Activated CD8-positive, alpha-beta T cell treated with anti-CD3 and anti-CD28 coated beads for 36 hours (primary cell): ENCODE results near the gene CDK11B. TPM values are rescaled to one million over a fixed set of nuclear protein-coding genes. Genes with fewer than 3 reads are reported as not detected.

Source experiments
- ATAC-seq: fragments of 200-7000 bp; cut with Tn5 transposase; one replicate; pipeline ENCODE4 v1.10.0; 2021; ENCODE audit warnings: mild to moderate bottlenecking, moderate library complexity
- CTCF ChIA-PET: fragments of 350-600 bp; sonication (Branson Sonifier 250); formaldehyde crosslinking; loops from one replicate; lab custom pipeline; 2021; ENCODE audit warnings: antibody characterized with exemption; lab: Charles Lee
- POLR2A ChIA-PET: fragments of 350-600 bp; sonication (Branson Sonifier 250); formaldehyde crosslinking; loops from one replicate; lab custom pipeline; 2021; ENCODE audit warnings: antibody characterized with exemption; lab: Charles Lee
- DNase-seq: peaks from one replicate; pipeline ENCODE4 v3.0.0-alpha.2; 2020
- H3K27ac Mint-ChIP-seq: one replicate; pipeline ENCODE4 v1.8.0; 2021; ENCODE audit warnings: mild to moderate bottlenecking, mixed read lengths
- H3K27me3 Mint-ChIP-seq: one replicate; pipeline ENCODE4 v1.8.0; 2021; ENCODE audit warnings: mixed read lengths
- H3K36me3 Mint-ChIP-seq: one replicate; pipeline ENCODE4 v1.8.0; 2021; ENCODE audit warnings: low read depth, mixed read lengths
- H3K4me1 Mint-ChIP-seq: one replicate; pipeline ENCODE4 v1.8.0; 2021; ENCODE audit warnings: low read depth, mixed read lengths
- H3K4me3 Mint-ChIP-seq: one replicate; pipeline ENCODE4 v1.8.0; 2021; ENCODE audit warnings: mild to moderate bottlenecking, moderate library complexity, mixed read lengths
- H3K9me3 Mint-ChIP-seq: one replicate; pipeline ENCODE4 v1.8.0; 2021; ENCODE audit warnings: mixed read lengths
- CTCF ChIP-seq: fragments of 200-600 bp; IDR thresholded peaks from one replicate; pipeline ENCODE4 v1.8.0; 2022; ENCODE audit warnings: antibody characterized with exemption, mild to moderate bottlenecking
- intact Hi-C: fragments of 100-400 bp; cut with micrococcal nuclease; formaldehyde crosslinking; loops from one replicate; pipeline ENCODE4 v1.10.0; 2022
- total RNA-seq, 2 experiments: library from RNA; stranded (reverse); gene quantifications; one replicate each; pipeline ENCODE4 v1.2.3, GENCODE V29; 2021

The CDK11B gene
- total RNA-seq, 2 experiments from 2014 or later: 29.4 to 32.0 TPM

GRCh38 chr1:1609822-1610485 is 48.9 kb downstream of the CDK11B start:
- intact Hi-C loops: no loop called here
- ChIA-PET POLR2A (interaction anchor here (1.2 kb wide), 1 partner anchor 12 kb away, joined by 4 read pairs; no protein-coding TSS in a partner anchor), CTCF (no interaction called here)
- H3K4me1 Mint-ChIP-seq: peaks cover 30% of the 10 kb centered on the region
- TF ChIP-seq CTCF: no peak
- H3K27ac Mint-ChIP-seq: no peak overlapping the region
- ATAC-seq (no peak), DNase-seq (no peak)
- no peaks in the 10 kb centered on the region for H3K27me3 Mint-ChIP-seq
- H3K36me3 Mint-ChIP-seq: peaks cover 18% of the 10 kb centered on the region
- H3K4me3 Mint-ChIP-seq: no peak overlapping the region
- no peaks in the 10 kb centered on the region for H3K9me3 Mint-ChIP-seq

- no peak overlapping the region for H3K4me3 Mint-ChIP-seq
- ChIA-PET CTCF (interaction anchor here (0.9 kb wide), 1 partner anchor 300 kb away, joined by 3 read pairs; no protein-coding TSS in a partner anchor), POLR2A (interaction anchor here (1.1 to 1.2 kb wide), 2 partner anchors 9 to 73 kb away, joined by 3 to 5 read pairs; partner anchors contain the start of gene MIB2)
- no peaks in the 10 kb centered on the region for H3K9me3 Mint-ChIP-seq
- DNase-seq (no peak), ATAC-seq (no peak)
- no peak for TF ChIP-seq CTCF
- H3K27ac Mint-ChIP-seq: no peak overlapping the region
- intact Hi-C loops: no loop called here
- H3K4me1 Mint-ChIP-seq: peaks cover 13% of the 10 kb centered on the region
- H3K36me3 Mint-ChIP-seq: no peaks in the 10 kb centered on the region
- no peaks in the 10 kb centered on the region for H3K27me3 Mint-ChIP-seq
These were observed 52.6 kb downstream of the CDK11B start for GRCh38 chr1:1606232-1606631.

GRCh38 chr1:1605724-1606123 is 53.1 kb downstream of the CDK11B start:
- no peak for DNase-seq
- ChIA-PET CTCF (no interaction called here), POLR2A (no interaction called here)
- Mint-ChIP-seq H3K36me3 (no peaks in the 10 kb centered on the region), H3K9me3 (no peaks in the 10 kb centered on the region), H3K4me1 (peaks cover 13% of the 10 kb centered on the region), H3K27me3 (no peaks in the 10 kb centered on the region), H3K4me3 (no peak overlapping the region), H3K27ac (no peak overlapping the region)
- ATAC-seq: no peak
- no peak for TF ChIP-seq CTCF
- intact Hi-C loops: no loop called here

- H3K4me1 Mint-ChIP-seq: peaks cover 13% of the 10 kb centered on the region
- no peak overlapping the region for H3K27ac Mint-ChIP-seq
- CTCF ChIA-PET: no interaction called here
- POLR2A ChIA-PET: interaction anchor here (1.8 kb wide), 1 partner anchor 24 kb away, joined by 4 read pairs; no protein-coding TSS in a partner anchor
- intact Hi-C loops: no loop called here
- no peaks in the 10 kb centered on the region for H3K36me3 Mint-ChIP-seq
- no peaks in the 10 kb centered on the region for H3K9me3 Mint-ChIP-seq
- TF ChIP-seq CTCF: no peak
- no peaks in the 10 kb centered on the region for H3K27me3 Mint-ChIP-seq
- H3K4me3 Mint-ChIP-seq: no peak overlapping the region
- DNase-seq: no peak
- ATAC-seq: no peak
These were observed 53.7 kb downstream of the CDK11B start for GRCh38 chr1:1605034-1605591.
